Skin epidermis (tissue), 12 donors: ENCODE data around the gene USP27X.

Experiments used
- H3K27ac ChIP-seq, 21 experiments: fragments of 200-600 bp; sonication (generic) in 11 of 21; one replicate each; pipeline ENCODE4 v1.5.0; 2020; ENCODE audit warnings: mild to moderate bottlenecking in 3 of 21, inconsistent platforms in 2 of 21, moderate library complexity in 2 of 21
- H3K4me3 ChIP-seq, 7 experiments: fragments of 200-600 bp; sonication (generic) in 2 of 7; one replicate each; pipeline ENCODE4 v1.5.0; 2020; ENCODE audit warnings: inconsistent platforms in 2 of 7, mild to moderate bottlenecking in 2 of 7, moderate library complexity in 1 of 7

Gene USP27X

GRCh38 chrX:49878834-49879655 is at the start of gene USP27X:
USP27X (plus strand) TSS chrX:49879484; CDS start chrX:49880308, 824 bp downstream.
- peak within 1 kb of the TSS in 20 of 21 experiments; percentile 59 to 88 (median 78) for H3K27ac ChIP-seq
- peak within 1 kb of the TSS; percentile 33 to 60 (median 50) for H3K4me3 ChIP-seq

- Histone ChIP-seq H3K4me3 (no peak overlapping the region), H3K27ac (no peak overlapping the region)
These were observed 40.9 kb upstream of the USP27X start for GRCh38 chrX:49838374-49838773.

- H3K27ac ChIP-seq = no peak overlapping the region
These were observed 38.6 kb upstream of the USP27X start for GRCh38 chrX:49840679-49841078.

GRCh38 chrX:49842621-49843020 is 36.7 kb upstream of the USP27X start:
- Histone ChIP-seq H3K4me3 (no peak overlapping the region), H3K27ac (no peak overlapping the region)

More at GRCh38 chrX:49840679-49841078, 38.6 kb upstream of the USP27X start:
- no peak overlapping the region for H3K4me3 ChIP-seq

- Histone ChIP-seq H3K4me3 (no peak overlapping the region), H3K27ac (no peak overlapping the region)
These were observed 34.7 kb upstream of the USP27X start for GRCh38 chrX:49844611-49845010.

GRCh38 chrX:49845701-49846403 is 33.4 kb upstream of the USP27X start:
- no peak overlapping the region for H3K27ac ChIP-seq
- H3K4me3 ChIP-seq = no peak overlapping the region

- H3K27ac ChIP-seq = no peak overlapping the region
- H3K4me3 ChIP-seq = no peak overlapping the region
These were observed 32.8 kb upstream of the USP27X start for GRCh38 chrX:49846522-49846921.

GRCh38 chrX:49848275-49848674 is 31.0 kb upstream of the USP27X start:
- no peak overlapping the region for H3K27ac ChIP-seq

GRCh38 chrX:49850028-49850427 is 29.3 kb upstream of the USP27X start:
- H3K4me3 ChIP-seq = no peak overlapping the region
- no peak overlapping the region for H3K27ac ChIP-seq

More at GRCh38 chrX:49848275-49848674, 31.0 kb upstream of the USP27X start:
- H3K4me3 ChIP-seq = no peak overlapping the region

- H3K27ac ChIP-seq = no peak overlapping the region
- no peak overlapping the region for H3K4me3 ChIP-seq
These were observed 25.6 kb upstream of the USP27X start for GRCh38 chrX:49853661-49854060.

GRCh38 chrX:49856819-49857218 is 22.5 kb upstream of the USP27X start:
- H3K4me3 ChIP-seq = no peak overlapping the region
- no peak overlapping the region for H3K27ac ChIP-seq

- Histone ChIP-seq H3K27ac (no peak overlapping the region), H3K4me3 (no peak overlapping the region)
These were observed 20.9 kb upstream of the USP27X start for GRCh38 chrX:49858341-49858740.

GRCh38 chrX:49859491-49859890 is 19.8 kb upstream of the USP27X start:
- H3K4me3 ChIP-seq = no peak overlapping the region
- H3K27ac ChIP-seq = no peak overlapping the region

- Histone ChIP-seq H3K4me3 (no peak overlapping the region), H3K27ac (no peak overlapping the region)
These were observed 18.3 kb upstream of the USP27X start for GRCh38 chrX:49860867-49861535.

- no peak overlapping the region for H3K27ac ChIP-seq
- no peak overlapping the region for H3K4me3 ChIP-seq
These were observed 17.2 kb upstream of the USP27X start for GRCh38 chrX:49862093-49862492.

GRCh38 chrX:49868739-49869138 is 10.5 kb upstream of the USP27X start:
- H3K27ac ChIP-seq = no peak overlapping the region
- H3K4me3 ChIP-seq = no peak overlapping the region

GRCh38 chrX:49876750-49877149 is 2.5 kb upstream of the USP27X start:
- Histone ChIP-seq H3K27ac (no peak overlapping the region), H3K4me3 (no peak overlapping the region)

GRCh38 chrX:49877397-49878101 is 1.7 kb upstream of the USP27X start:
- Histone ChIP-seq H3K4me3 (no peak overlapping the region), H3K27ac (peak overlapping the region in 8 of 21 experiments; percentile 37 to 85 (median 72))

- Histone ChIP-seq H3K4me3 (peak overlapping the region; percentile 33 to 60 (median 50)), H3K27ac (peak overlapping the region in 20 of 21 experiments; percentile 37 to 88 (median 74))
These were observed 1.0 kb upstream of the USP27X start for GRCh38 chrX:49878128-49878833.
